Skeletal muscle satellite cell (primary cell): ENCODE results near the gene GRIA4.

Experiments used
- H3K27me3 ChIP-seq: 2 replicates; pipeline ENCODE4 v1.7.0; 2013; ENCODE audit warnings: low read length; ENCODE audit not compliant: control insufficient read depth, insufficient read depth
- H3K36me3 ChIP-seq: 2 replicates; pipeline ENCODE4 v1.7.0; 2013; ENCODE audit warnings: mild to moderate bottlenecking, control low read depth, low read length; ENCODE audit not compliant: insufficient read depth
- H3K4me1 ChIP-seq: 2 replicates; pipeline ENCODE4 v1.7.0; 2013; ENCODE audit warnings: low read length; ENCODE audit not compliant: control insufficient read depth, insufficient read depth
- H3K4me2 ChIP-seq: 2 replicates; pipeline ENCODE4 v1.7.0; 2013; ENCODE audit warnings: mild to moderate bottlenecking, low read length
- H3K4me3 ChIP-seq: 2 replicates; pipeline ENCODE4 v1.7.0; 2013; ENCODE audit warnings: low read length
- H3K9ac ChIP-seq: 2 replicates; pipeline ENCODE4 v1.7.0; 2013; ENCODE audit warnings: mild to moderate bottlenecking, low read depth, low read length, moderate library complexity
- H3K9me3 ChIP-seq: replicated peaks from 2 replicates; pipeline ENCODE4 v1.7.0; 2013; ENCODE audit warnings: mild to moderate bottlenecking, control low read depth, low read length

GRIA4 gene

GRCh38 chr11:105723269-105723668 is 113.4 kb downstream of the GRIA4 start:
- no peak overlapping the region for H3K9ac ChIP-seq

GRCh38 chr11:105732611-105733010 is 122.7 kb downstream of the GRIA4 start:
- Histone ChIP-seq H3K4me2 (no peak overlapping the region), H3K4me1 (no peaks in the 10 kb centered on the region), H3K36me3 (no peaks in the 10 kb centered on the region), H3K9ac (no peak overlapping the region), H3K9me3 (no peaks in the 10 kb centered on the region), H3K27me3 (no peaks in the 10 kb centered on the region), H3K4me3 (no peak overlapping the region)

More at GRCh38 chr11:105723269-105723668, 113.4 kb downstream of the GRIA4 start:
- Histone ChIP-seq H3K27me3 (no peaks in the 10 kb centered on the region), H3K36me3 (no peaks in the 10 kb centered on the region), H3K4me3 (no peak overlapping the region), H3K4me1 (peaks cover 7% of the 10 kb centered on the region), H3K9me3 (no peaks in the 10 kb centered on the region), H3K4me2 (no peak overlapping the region)

GRCh38 chr11:105734426-105734825 is 124.6 kb downstream of the GRIA4 start:
- H3K9ac ChIP-seq: no peak overlapping the region

GRCh38 chr11:105738251-105738650 is 128.4 kb downstream of the GRIA4 start:
- no peak overlapping the region for H3K9ac ChIP-seq
- H3K4me3 ChIP-seq: no peak overlapping the region
- no peak overlapping the region for H3K4me2 ChIP-seq
- no peaks in the 10 kb centered on the region for H3K36me3 ChIP-seq
- H3K9me3 ChIP-seq: no peaks in the 10 kb centered on the region
- H3K27me3 ChIP-seq: no peaks in the 10 kb centered on the region
- H3K4me1 ChIP-seq: no peaks in the 10 kb centered on the region

More at GRCh38 chr11:105734426-105734825, 124.6 kb downstream of the GRIA4 start:
- Histone ChIP-seq H3K4me2 (no peak overlapping the region), H3K27me3 (no peaks in the 10 kb centered on the region), H3K4me1 (no peaks in the 10 kb centered on the region), H3K4me3 (no peak overlapping the region), H3K9me3 (no peaks in the 10 kb centered on the region), H3K36me3 (no peaks in the 10 kb centered on the region)

DNA sequence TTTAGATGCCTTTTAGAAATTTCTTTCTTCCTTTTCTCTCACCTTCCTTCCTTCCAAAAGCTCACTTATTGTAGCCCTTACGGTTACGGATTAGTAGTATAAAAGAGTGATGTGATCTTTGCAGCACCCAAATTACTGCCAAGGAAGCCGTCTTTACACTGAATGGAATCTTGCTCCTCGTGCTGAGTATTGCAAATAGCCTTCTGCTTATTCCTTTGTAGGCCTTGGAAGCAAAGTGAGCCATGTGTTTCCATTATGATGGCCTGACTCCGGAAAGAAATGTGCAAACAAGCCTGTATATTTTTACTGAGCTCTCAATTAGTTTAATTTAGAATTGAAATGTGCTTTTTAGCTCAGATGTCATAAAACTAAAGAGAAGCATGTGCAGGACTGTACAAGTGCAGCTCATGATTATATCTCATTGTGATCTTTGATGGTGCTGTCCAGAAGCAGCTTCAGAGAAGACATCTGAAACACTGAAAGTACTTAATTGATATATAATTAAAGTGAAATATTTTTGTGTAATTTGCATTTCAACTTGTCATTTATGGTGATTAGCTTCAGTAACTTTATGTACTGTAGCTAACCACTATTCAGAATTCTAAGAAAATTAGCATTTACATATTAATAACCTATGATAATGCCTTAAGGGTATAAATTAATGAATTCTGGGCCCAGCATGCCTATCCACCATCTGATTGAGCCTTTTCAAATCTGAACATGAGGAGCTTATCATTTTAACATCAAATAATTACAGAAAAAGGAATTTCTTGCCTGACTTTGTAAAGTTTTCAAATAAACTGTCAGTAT is 129.3 kb downstream of the GRIA4 start:
- no peaks in the 10 kb centered on the region for H3K36me3 ChIP-seq
- no peaks in the 10 kb centered on the region for H3K9me3 ChIP-seq
- no peaks in the 10 kb centered on the region for H3K4me1 ChIP-seq
- no peaks in the 10 kb centered on the region for H3K27me3 ChIP-seq
- H3K4me2 ChIP-seq: no peak overlapping the region
- no peak overlapping the region for H3K9ac ChIP-seq
- H3K4me3 ChIP-seq: no peak overlapping the region

GRCh38 chr11:105740164-105740903 is 130.5 kb downstream of the GRIA4 start:
- H3K4me3 ChIP-seq: no peak overlapping the region
- no peaks in the 10 kb centered on the region for H3K4me1 ChIP-seq
- H3K4me2 ChIP-seq: no peak overlapping the region
- no peaks in the 10 kb centered on the region for H3K9me3 ChIP-seq
- H3K9ac ChIP-seq: no peak overlapping the region
- H3K36me3 ChIP-seq: no peaks in the 10 kb centered on the region
- H3K27me3 ChIP-seq: no peaks in the 10 kb centered on the region

GRCh38 chr11:105741488-105742020 is 131.7 kb downstream of the GRIA4 start:
- no peaks in the 10 kb centered on the region for H3K9me3 ChIP-seq
- H3K4me2 ChIP-seq: no peak overlapping the region
- H3K4me3 ChIP-seq: no peak overlapping the region
- no peak overlapping the region for H3K9ac ChIP-seq
- H3K36me3 ChIP-seq: no peaks in the 10 kb centered on the region
- no peaks in the 10 kb centered on the region for H3K4me1 ChIP-seq
- no peaks in the 10 kb centered on the region for H3K27me3 ChIP-seq

DNA sequence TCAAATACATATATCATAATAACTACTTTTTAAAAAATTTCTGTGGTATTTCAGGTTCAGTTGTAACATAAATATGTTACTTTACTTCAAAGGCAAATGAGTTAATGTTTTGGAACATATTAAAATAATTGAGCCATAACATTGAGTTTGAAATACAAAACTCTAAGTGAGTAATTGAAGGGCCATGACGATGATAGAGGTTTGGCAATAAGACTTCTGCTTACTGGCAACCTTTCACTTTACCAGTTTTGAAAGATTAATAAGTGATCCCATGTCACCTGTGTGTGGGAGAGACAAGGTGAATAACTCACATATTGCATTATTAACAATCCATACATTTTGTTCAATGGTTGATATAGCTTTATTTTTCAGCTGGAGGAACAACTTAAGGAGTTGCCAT is 144.4 kb downstream of the GRIA4 start:
- no peaks in the 10 kb centered on the region for H3K9me3 ChIP-seq
- no peak overlapping the region for H3K9ac ChIP-seq
- H3K4me2 ChIP-seq: no peak overlapping the region
- no peak overlapping the region for H3K4me3 ChIP-seq
- no peaks in the 10 kb centered on the region for H3K4me1 ChIP-seq
- no peaks in the 10 kb centered on the region for H3K36me3 ChIP-seq
- H3K27me3 ChIP-seq: no peaks in the 10 kb centered on the region

GRCh38 chr11:105754716-105755115 is 144.8 kb downstream of the GRIA4 start:
- no peaks in the 10 kb centered on the region for H3K9me3 ChIP-seq
- no peaks in the 10 kb centered on the region for H3K36me3 ChIP-seq
- no peak overlapping the region for H3K9ac ChIP-seq
- no peaks in the 10 kb centered on the region for H3K27me3 ChIP-seq
- no peak overlapping the region for H3K4me2 ChIP-seq
- H3K4me3 ChIP-seq: no peak overlapping the region
- H3K4me1 ChIP-seq: no peaks in the 10 kb centered on the region

DNA sequence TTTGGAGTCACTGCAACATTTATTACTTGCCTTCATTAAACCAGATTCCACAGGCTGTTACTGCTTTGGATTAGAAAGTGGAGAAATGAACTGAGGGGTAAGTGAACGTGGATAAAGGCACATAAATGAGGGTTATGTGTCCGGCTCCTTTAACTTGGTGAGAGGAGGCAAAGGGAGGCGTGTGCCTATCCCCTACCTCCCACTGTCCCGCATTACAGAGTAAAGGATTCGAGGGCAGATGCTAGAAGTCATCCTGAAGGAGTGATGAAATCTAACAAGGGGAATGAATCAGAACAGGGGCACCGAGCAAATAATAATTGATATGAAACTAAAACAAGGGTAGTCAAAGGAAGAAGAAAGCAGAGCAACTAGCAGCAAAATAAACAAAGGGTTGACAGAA is 147.2 kb downstream of the GRIA4 start:
- no peak overlapping the region for H3K4me2 ChIP-seq
- no peaks in the 10 kb centered on the region for H3K4me1 ChIP-seq
- H3K27me3 ChIP-seq: no peaks in the 10 kb centered on the region
- H3K9ac ChIP-seq: no peak overlapping the region
- H3K9me3 ChIP-seq: no peaks in the 10 kb centered on the region
- H3K36me3 ChIP-seq: no peaks in the 10 kb centered on the region
- no peak overlapping the region for H3K4me3 ChIP-seq

DNA sequence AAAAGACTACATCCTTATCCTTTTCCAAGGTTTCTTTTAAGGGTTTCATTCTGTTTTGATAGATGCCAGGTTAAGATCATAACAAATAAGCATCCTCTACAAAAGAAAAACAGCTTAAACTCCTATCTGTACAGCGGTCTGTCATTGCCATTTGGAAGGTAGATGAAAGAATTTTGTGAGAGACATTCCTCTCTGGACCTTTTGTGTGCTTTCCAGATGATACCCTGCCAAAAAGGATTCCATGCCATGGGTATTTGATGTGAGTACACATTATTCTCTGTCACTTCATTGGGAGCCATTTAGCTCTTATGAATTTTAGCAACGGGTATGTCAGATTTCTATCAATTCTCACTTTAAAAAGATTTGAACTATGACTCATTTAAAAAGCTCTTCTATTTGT is 153.7 kb downstream of the GRIA4 start:
- no peak overlapping the region for H3K4me3 ChIP-seq
- H3K4me2 ChIP-seq: no peak overlapping the region
- H3K36me3 ChIP-seq: no peaks in the 10 kb centered on the region
- H3K9me3 ChIP-seq: no peaks in the 10 kb centered on the region
- no peak overlapping the region for H3K9ac ChIP-seq
- no peaks in the 10 kb centered on the region for H3K4me1 ChIP-seq
- H3K27me3 ChIP-seq: no peaks in the 10 kb centered on the region
